ENCODE measurements around the gene PHACTR4. TPM values are rescaled to one million over a fixed set of nuclear protein-coding genes. Genes with fewer than 3 reads are reported as not detected.
"Not testable (repeated sequence)": the region's sequence is repeated elsewhere in the genome, so short reads cannot be mapped to it uniquely, and the experiment has no call there.

PHACTR4 gene
- total and polyA plus RNA-seq, 2 of the 8 experiments (the other 6 are each of a cell fraction or from before 2014, with no cell fraction given) = 23.7 to 57.8 TPM

DNA sequence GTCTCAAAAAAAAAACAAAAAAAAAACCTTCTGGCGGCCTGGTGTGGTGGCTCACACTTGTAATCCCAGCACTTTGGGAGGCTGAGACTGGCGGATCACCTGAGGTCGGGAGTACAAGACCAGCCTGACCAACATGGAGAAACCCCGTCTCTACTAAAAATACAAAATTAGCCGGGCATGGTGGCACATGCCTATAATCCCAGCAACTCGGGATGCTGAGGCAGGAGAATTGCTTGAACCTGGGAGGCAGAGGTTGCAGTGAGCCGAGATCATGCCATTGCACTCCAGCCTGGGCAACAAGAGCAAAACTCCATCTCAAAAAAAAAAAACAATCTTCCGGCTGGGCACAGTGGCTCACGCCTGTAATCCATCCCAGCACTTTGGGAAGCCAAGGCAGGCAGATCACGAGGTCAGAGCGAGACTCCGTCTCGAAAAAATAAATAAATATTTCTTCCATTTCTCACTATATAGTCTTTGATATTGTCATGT, 144.9 kb downstream of the PHACTR4 start:
- H4K5ac ChIP-seq (ENCODE audit: insufficient read length, low read depth, low read length); H4K20me1 ChIP-seq (replicated peaks in 1 of 2; ENCODE audit: control insufficient read depth in 1 of 2, insufficient read depth in 2 of 2, low read length in 2 of 2); H2AK5ac ChIP-seq (ENCODE audit: low read depth, low read length); H3K79me2 ChIP-seq (ENCODE audit: control insufficient read depth in 1 of 2, insufficient read depth in 2 of 2, low read length in 2 of 2); DNase-seq (ENCODE audit: low read depth in 1 of 2, low spot score in 2 of 2); H4K8ac ChIP-seq (ENCODE audit: extremely low read depth, insufficient read depth, low read length); H2AFZ ChIP-seq (ENCODE audit: low read length); FAIRE-seq; H3K4me3 ChIP-seq (ENCODE audit: extremely low read depth in 1 of 4, insufficient read depth in 2 of 4, low read depth in 3 of 4, low read length in 4 of 4); H3K9ac ChIP-seq (replicated peaks in 1 of 4; ENCODE audit: extremely low read depth in 1 of 4, low read depth in 3 of 4, low read length in 3 of 4); H3K18ac ChIP-seq (ENCODE audit: extremely low read depth, low read length); H3K27ac ChIP-seq (ENCODE audit: low read depth, low read length); H3K27me3 ChIP-seq (replicated peaks in 1 of 4; ENCODE audit: control insufficient read depth in 3 of 4, extremely low read depth in 1 of 4, insufficient read depth in 3 of 4, low read length in 3 of 4); H3K14ac ChIP-seq (ENCODE audit: insufficient read length); H4K91ac ChIP-seq (replicated peaks; ENCODE audit: insufficient read length, low read length); H3K4ac ChIP-seq (replicated peaks; ENCODE audit: insufficient read length, low read depth, low read length); H3K23ac ChIP-seq (ENCODE audit: insufficient read length); H3K56ac ChIP-seq (replicated peaks; ENCODE audit: insufficient read length, low read depth, low read length); H2BK12ac ChIP-seq (ENCODE audit: low read depth, low read length); H3K23me2 ChIP-seq (ENCODE audit: low read depth, low read length); H2BK15ac ChIP-seq (ENCODE audit: low read length); H3K9me3 ChIP-seq (ENCODE audit: insufficient read depth in 2 of 2, low read depth in 1 of 2, low read length in 1 of 2); H2BK20ac ChIP-seq (ENCODE audit: low read length); H2BK120ac ChIP-seq (replicated peaks; ENCODE audit: low read depth, low read length); H2BK5ac ChIP-seq (ENCODE audit: low read depth, low read length); H3K79me1 ChIP-seq (ENCODE audit: low read depth, low read length); H3K4me2 ChIP-seq (ENCODE audit: insufficient read depth in 1 of 2, low read depth in 2 of 2, low read length in 2 of 2): not testable (repeated sequence)
- peaks cover 3 to 12% (median 7%) of the 10 kb centered on the region in 4 experiments; a peak in 5 of 7 replicates for H3K4me1 ChIP-seq (replicated peaks in 1 of 4; ENCODE audit: control insufficient read depth in 3 of 4, insufficient read depth in 4 of 4, low read length in 3 of 4)
- ChIA-PET CTCF (ENCODE audit: partially characterized antibody) (interaction anchor here (1.0 to 8.0 kb wide), 3 partner anchors 62 to 113 kb away, joined by 3 to 59 read pairs (median 3); no protein-coding TSS in a partner anchor), POLR2A (ENCODE audit: partially characterized antibody) (interaction anchor here (0.6 to 31.3 kb wide), 12 partner anchors 6 to 1516 kb away, joined by 4 to 660 read pairs (median 54); partner anchors contain the start of genes RAB42, RCC1, RNU11 and TAF12)
- peaks cover 14 to 40% (median 16%) of the 10 kb centered on the region in 4 experiments for H3K36me3 ChIP-seq (ENCODE audit: control insufficient read depth in 2 of 4, insufficient read depth in 4 of 4, low read length in 3 of 4)
- WGBS, 2 experiments (ENCODE audit: extremely low coverage in 1 of 2, insufficient coverage in 1 of 2, insufficient read length in 1 of 2, insufficient replicate concordance in 2 of 2, low coverage in 1 of 2, low lambda C conversion rate in 2 of 2, missing lambda C conversion rate in 1 of 2) = 88% methylated on average over 13 of the region's 13 CpGs; no CpG with 5 or more reads in 1 of the 2 experiments

Data from H1 (cell line).